Daoy (cell line): ENCODE measurements around the gene FOXR1. TPM values are rescaled to one million over a fixed set of nuclear protein-coding genes. Genes with fewer than 3 reads are reported as not detected.

Experiments used
- DNase-seq: peaks from one replicate; pipeline ENCODE4 v3.0.0-alpha.2; 2015; ENCODE audit warnings: low read depth
- total RNA-seq: library from RNA; depleted of rRNA; stranded (reverse); fragments of >200 nt; shearing (Covaris generic); gene quantifications from 2 replicates; pipeline ENCODE4 v1.2.3, GENCODE V29; 2014; rRNA removed

Gene FOXR1
- not detected in 2 replicates for total RNA-seq

- no peak for DNase-seq
Measured at GRCh38 chr11:118971646-118972045, at the start of gene FOXR1. FOXR1 (plus strand) TSS chr11:118971761; CDS start chr11:118971932, 171 bp downstream.

GRCh38 chr11:118921929-118922744 is 49.4 kb upstream of the FOXR1 start:
- peak; percentile 77 for DNase-seq

GRCh38 chr11:118922745-118923627 is 48.6 kb upstream of the FOXR1 start:
- no peak for DNase-seq

- no peak for DNase-seq
Measured at GRCh38 chr11:118923721-118924587, 47.6 kb upstream of the FOXR1 start.

- DNase-seq = peak; percentile 61
Measured at GRCh38 chr11:118924591-118925585, 46.7 kb upstream of the FOXR1 start.

GRCh38 chr11:118927554-118928100 is 43.9 kb upstream of the FOXR1 start:
- no peak for DNase-seq

- DNase-seq = peak; percentile 90
Measured at GRCh38 chr11:118928101-118928869, 43.3 kb upstream of the FOXR1 start.

GRCh38 chr11:118928870-118929500 is 42.6 kb upstream of the FOXR1 start:
- DNase-seq = peak; percentile 53

GRCh38 chr11:118929501-118930093 is 42.0 kb upstream of the FOXR1 start:
- DNase-seq = peak; percentile 71

GRCh38 chr11:118930094-118930712 is 41.4 kb upstream of the FOXR1 start:
- peak; percentile 72 for DNase-seq

GRCh38 chr11:118931571-118931970 is 40.0 kb upstream of the FOXR1 start:
- DNase-seq = no peak

- DNase-seq = no peak
Measured at GRCh38 chr11:118933486-118933885, 38.1 kb upstream of the FOXR1 start.

- no peak for DNase-seq
Measured at GRCh38 chr11:118935376-118935775, 36.2 kb upstream of the FOXR1 start.

GRCh38 chr11:118938491-118939403 is 32.8 kb upstream of the FOXR1 start:
- DNase-seq = peak; percentile 78

- no peak for DNase-seq
Measured at GRCh38 chr11:118939404-118939915, 32.1 kb upstream of the FOXR1 start.

GRCh38 chr11:118939953-118940598 is 31.5 kb upstream of the FOXR1 start:
- DNase-seq = peak; percentile 55
